Uterine smooth muscle cell (primary cell): ENCODE measurements around the gene CXCR4. TPM values are rescaled to one million over a fixed set of nuclear protein-coding genes. Genes with fewer than 3 reads are reported as not detected.

Source experiments
- total RNA-seq: library from RNA; depleted of rRNA; stranded (reverse); fragments of >200 nt; gene quantifications from 2 replicates; pipeline ENCODE4 v1.2.3, GENCODE V29; 2014

Gene CXCR4
- 0.11 and 0.25 TPM in 2 replicates for total RNA-seq

DNA sequence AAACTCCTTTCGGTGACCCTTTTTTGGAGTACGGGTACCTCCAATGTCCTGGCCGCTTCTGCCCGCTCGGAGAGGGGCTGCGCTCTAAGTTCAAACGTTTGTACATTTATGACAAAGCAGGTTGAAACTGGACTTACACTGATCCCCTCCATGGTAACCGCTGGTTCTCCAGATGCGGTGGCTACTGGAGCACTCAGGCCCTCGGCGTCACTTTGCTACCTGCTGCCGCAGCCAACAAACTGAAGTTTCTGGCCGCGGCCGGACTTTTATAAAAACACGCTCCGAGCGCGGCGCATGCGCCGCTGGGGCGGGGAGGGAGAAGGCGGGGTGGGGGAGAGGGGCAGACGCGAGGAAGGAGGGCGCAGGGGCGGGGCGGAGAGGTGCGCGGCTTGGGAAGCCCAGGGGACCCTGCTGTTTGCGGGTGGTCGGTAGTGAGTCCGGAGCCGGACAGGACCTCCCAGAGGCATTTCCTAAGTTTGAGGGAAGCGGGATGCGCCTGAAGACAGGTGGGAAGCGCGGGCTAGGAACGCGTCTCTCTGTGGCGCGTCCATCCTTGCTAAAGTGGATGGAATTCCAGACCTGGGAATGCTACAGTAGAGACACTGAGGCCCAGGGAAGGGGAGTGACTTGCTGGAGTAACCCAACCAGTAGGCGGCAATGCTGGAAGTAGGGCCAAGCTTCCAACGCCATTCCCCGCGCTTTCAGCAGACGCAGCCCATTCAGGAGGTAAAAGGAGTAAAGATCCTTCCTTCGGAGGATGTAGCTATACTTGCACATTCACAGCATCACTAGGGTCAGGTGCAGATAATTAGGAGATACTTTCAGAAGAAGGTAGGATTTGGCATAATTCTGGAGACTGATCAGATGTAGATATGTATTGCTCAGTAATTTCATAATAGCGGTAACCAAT lies at the start of gene CXCR4:
CXCR4 (minus strand) TSS at position 241 of the 910 bp plus-strand sequence; CDS start at position 152, 89 bp downstream.

Other genes starting within 250 kb of the CXCR4 start
- gene MCM6, start 241.7 kb downstream of the CXCR4 start, total RNA-seq, result 22.6 and 50.7 TPM in 2 replicates
- 125 and 148 TPM in 2 replicates for gene DARS1, start 132.5 kb downstream of the CXCR4 start, total RNA-seq